HUES48 (cell line): ENCODE data around the gene TMEM150A.
"Not testable (repeated sequence)": the region's sequence is repeated elsewhere in the genome, so short reads cannot be mapped to it uniquely, and the experiment has no call there.

Source experiments
- H3K27ac ChIP-seq: one replicate; pipeline ENCODE4 v1.7.0; 2013; ENCODE audit warnings: low read depth, low read length, inconsistent platforms
- H3K27me3 ChIP-seq: 2 replicates; pipeline ENCODE4 v1.6.1; 2013; ENCODE audit warnings: mild to moderate bottlenecking, low read length; ENCODE audit not compliant: control insufficient read depth, insufficient read depth
- H3K36me3 ChIP-seq: 2 replicates; pipeline ENCODE4 v1.6.1; 2013; ENCODE audit warnings: low read length; ENCODE audit not compliant: control insufficient read depth, insufficient read depth
- H3K4me1 ChIP-seq: 2 replicates; pipeline ENCODE4 v1.6.1; 2013; ENCODE audit warnings: mild to moderate bottlenecking, low read length; ENCODE audit not compliant: control insufficient read depth, insufficient read depth
- H3K4me3 ChIP-seq: 2 replicates; pipeline ENCODE4 v1.5.1; 2013; ENCODE audit warnings: mild to moderate bottlenecking, low read depth, low read length
- H3K9ac ChIP-seq: 2 replicates; pipeline ENCODE4 v1.6.1; 2013; ENCODE audit warnings: mild to moderate bottlenecking, low read depth, low read length, moderate library complexity
- H3K9me3 ChIP-seq: 2 replicates; pipeline ENCODE4 v1.6.1; 2013; ENCODE audit warnings: low read length; ENCODE audit not compliant: control insufficient read depth, insufficient read depth

Gene TMEM150A

DNA sequence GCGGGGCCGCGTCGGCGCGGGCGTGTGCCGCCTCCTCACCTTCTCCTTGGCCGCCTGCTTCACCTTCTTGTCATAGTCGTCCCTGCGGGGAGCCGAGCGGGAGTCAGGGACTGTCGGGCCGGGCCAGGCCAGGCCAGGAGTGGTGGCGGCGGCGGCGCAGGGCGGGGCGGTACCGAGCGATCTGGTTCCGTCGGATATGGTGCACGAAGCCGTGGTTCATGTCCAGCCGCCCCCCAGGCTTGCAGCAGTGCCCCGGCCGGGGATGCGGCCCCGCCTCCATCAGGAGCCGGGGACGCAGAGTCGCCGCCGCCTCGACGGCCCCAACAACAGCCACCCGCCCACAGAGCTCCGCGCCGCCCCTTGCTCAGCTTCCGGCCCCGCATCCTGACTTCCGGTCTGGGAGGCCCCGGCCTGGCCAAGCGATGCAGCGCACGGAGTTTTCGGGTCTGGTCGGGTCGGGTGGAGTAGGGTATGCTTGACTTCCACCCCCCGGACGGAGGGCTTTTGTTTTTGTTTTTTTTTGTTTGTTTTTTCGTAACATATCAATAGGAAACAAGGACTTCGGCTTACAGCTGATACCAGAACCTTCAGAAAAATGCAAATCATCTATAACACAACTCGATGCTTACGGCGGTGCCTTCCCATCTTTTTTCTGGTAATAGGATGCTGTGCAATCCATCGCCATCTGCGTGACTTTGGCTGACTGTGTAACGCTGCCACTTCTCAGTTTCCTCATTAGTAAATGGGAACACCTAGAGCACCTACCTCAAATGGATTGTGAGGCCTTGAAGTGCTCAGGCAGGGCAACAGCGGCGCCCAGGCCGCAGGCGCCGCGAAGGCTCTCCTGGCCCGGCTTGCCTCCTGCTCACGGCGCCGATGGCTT, 9.4 kb upstream of the TMEM150A start, which contains the start of gene C2orf68:
Gene C2orf68, minus strand, starts transcription at position 362 of the 883 bp plus-strand sequence. Its CDS starts 82 bp downstream, at position 280.
- H3K27ac ChIP-seq: peak within 1 kb of the TSS; percentile 89
- no peaks in the 10 kb centered on the region for H3K27me3 ChIP-seq
- no peaks in the 10 kb centered on the region for H3K4me1 ChIP-seq
- peak within 1 kb of the TSS; percentile 58 for H3K9ac ChIP-seq
- no peaks in the 10 kb centered on the region for H3K9me3 ChIP-seq
- peak within 1 kb of the TSS; percentile 98 for H3K4me3 ChIP-seq
- peaks cover 30% of the 10 kb centered on the region for H3K36me3 ChIP-seq

GRCh38 chr2:85611217-85611704, 8.8 kb upstream of the TMEM150A start:
- peak overlapping the region; percentile 98 for H3K4me3 ChIP-seq
- H3K27ac ChIP-seq: peak overlapping the region; percentile 89
- peaks cover 31% of the 10 kb centered on the region for H3K36me3 ChIP-seq
- no peaks in the 10 kb centered on the region for H3K9me3 ChIP-seq
- H3K9ac ChIP-seq: peak overlapping the region; percentile 58
- no peaks in the 10 kb centered on the region for H3K27me3 ChIP-seq
- no peaks in the 10 kb centered on the region for H3K4me1 ChIP-seq

DNA sequence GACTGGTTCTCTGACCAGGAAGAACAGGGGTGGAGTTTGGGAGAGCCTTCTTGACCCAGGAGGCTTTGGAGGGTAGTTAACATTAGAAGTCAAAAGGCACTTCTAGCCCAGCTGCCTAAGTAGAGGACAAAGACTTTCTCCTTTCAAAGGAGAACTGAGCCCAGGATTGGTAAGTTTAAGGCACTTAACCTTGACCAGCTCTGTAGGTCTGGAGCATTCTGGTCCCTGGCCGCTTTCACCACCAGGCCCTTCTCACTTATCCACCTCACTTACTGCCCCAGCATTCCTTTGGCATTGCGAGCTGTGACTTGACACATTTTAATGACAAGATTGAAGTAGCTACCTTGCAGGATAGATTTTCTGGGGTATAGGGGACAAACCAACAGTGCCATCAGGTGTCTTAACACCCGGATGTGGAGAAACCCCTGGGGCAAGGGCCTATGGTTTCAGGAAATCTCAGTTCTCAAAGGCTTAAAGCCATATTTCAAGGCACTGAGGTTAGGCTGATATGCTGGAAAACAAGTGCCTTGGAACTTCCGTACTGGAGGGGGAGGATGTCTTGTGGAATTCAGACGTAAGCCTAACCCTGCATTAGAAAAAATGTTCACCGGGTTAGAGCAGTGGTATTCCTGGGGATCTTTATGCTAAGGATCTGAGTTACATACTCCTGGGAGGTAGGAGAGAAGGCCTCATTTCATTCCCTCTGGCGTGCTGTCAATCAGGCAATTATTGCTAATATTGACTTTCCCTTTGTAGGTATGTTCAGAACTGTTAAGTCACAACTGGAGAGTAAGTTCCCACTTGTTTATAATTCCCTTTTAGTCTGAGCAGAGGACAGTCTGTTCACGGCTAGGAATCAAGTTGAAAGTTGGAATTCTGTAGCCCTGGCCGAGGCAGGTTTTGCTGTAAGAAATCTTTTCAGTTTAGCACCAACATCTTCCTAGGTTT, 5.0 kb upstream of the TMEM150A start:
- H3K27me3 ChIP-seq: no peaks in the 10 kb centered on the region
- no peak overlapping the region for H3K4me3 ChIP-seq
- no peaks in the 10 kb centered on the region for H3K9me3 ChIP-seq
- H3K9ac ChIP-seq: no peak overlapping the region
- no peak overlapping the region for H3K27ac ChIP-seq
- peaks cover 3% of the 10 kb centered on the region; the same call in 1 of the 2 replicates for H3K4me1 ChIP-seq
- H3K36me3 ChIP-seq: peaks cover 31% of the 10 kb centered on the region

GRCh38 chr2:85606116-85606455, 3.6 kb upstream of the TMEM150A start:
- no peaks in the 10 kb centered on the region for H3K27me3 ChIP-seq
- H3K4me1 ChIP-seq: peaks cover 3% of the 10 kb centered on the region; the same call in 1 of the 2 replicates
- H3K36me3 ChIP-seq: peaks cover 31% of the 10 kb centered on the region
- H3K27ac ChIP-seq: no peak overlapping the region
- no peak overlapping the region for H3K4me3 ChIP-seq
- no peaks in the 10 kb centered on the region for H3K9me3 ChIP-seq
- no peak overlapping the region for H3K9ac ChIP-seq

DNA sequence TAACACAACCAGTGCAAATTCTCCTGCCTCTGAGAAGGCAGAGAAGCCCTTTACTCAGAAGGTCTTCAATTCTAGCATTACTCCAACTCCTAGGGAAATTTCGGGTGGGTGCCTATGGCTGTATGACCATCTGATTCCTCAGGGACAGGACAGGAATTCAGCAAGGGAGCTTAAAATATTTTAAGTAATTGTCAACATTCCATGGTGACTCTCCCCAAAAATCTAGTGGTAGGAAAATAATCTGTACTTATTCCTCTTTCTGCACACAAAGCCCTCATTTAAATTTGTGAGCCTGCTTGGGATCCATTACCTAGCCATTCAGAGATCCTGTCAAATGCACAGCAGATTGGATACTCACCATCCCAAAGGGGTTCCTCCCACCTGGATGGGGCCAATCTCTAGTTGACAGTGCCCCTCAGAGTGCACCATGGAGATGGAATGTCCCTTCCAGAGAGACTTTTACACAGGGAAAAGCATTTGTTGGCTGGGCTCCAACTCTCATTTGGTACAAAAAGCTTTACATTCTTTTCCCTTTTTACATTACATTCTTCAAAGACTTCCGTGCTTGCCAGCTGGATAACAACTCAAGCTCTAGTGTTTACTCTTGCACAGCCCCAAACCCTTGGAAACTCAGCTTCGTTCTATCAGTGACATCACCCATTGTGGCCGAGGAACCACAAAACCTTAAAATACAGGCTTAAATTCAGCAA, 3.1 kb upstream of the TMEM150A start:
- H3K4me1 ChIP-seq: peaks cover 3% of the 10 kb centered on the region; the same call in 1 of the 2 replicates
- H3K9me3 ChIP-seq: no peaks in the 10 kb centered on the region
- H3K27ac ChIP-seq: no peak overlapping the region
- H3K9ac ChIP-seq: no peak overlapping the region
- no peaks in the 10 kb centered on the region for H3K27me3 ChIP-seq
- H3K4me3 ChIP-seq: no peak overlapping the region
- peaks cover 33% of the 10 kb centered on the region for H3K36me3 ChIP-seq

DNA sequence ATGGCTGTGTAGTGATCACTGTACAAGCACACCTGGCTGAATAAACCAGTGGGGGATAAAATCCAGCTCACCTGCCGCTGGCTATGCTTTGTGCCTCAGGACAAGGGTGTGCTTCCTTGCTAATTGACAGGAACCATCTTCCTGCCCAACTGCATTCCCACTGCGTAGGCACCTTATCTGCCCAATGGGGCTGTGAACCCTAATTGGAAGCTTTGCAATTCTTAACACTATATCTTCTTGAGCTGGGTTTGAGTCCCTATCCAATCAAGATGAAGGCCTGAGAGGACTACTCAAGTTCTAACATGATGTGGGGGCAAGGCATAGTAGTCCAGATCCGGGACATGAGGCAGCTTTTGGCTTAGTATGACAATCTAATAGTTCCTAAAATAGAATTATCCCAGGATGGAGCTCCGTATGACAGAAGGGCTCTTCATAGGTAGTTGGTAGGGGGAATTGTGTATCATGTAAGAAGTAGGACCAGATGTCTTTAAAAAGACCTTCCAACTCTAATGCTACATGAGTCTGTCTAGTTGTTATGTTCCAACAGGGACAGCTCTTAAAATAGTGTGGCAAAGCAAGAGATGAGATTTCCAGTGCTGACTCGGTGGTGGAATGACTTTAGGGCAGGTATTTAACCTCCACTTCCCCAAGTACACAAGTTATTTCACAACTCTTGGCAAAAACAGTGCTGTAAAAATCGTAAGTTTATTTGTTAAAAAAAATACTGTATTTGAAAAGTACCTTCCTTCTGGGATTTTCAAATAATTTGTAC, 2.3 kb upstream of the TMEM150A start:
- Histone ChIP-seq H3K9ac (no peak overlapping the region), H3K9me3 (no peaks in the 10 kb centered on the region), H3K4me3 (no peak overlapping the region), H3K27ac (no peak overlapping the region), H3K27me3 (no peaks in the 10 kb centered on the region), H3K4me1 (peaks cover 3% of the 10 kb centered on the region; the same call in 1 of the 2 replicates), H3K36me3 (peaks cover 32% of the 10 kb centered on the region)

GRCh38 chr2:85604133-85604444, 1.6 kb upstream of the TMEM150A start:
- H3K27me3 ChIP-seq, H3K9ac ChIP-seq, H3K27ac ChIP-seq, H3K4me1 ChIP-seq, H3K9me3 ChIP-seq, H3K4me3 ChIP-seq: not testable (repeated sequence)
- H3K36me3 ChIP-seq: peaks cover 27% of the 10 kb centered on the region

GRCh38 chr2:85601771-85602475, 575 bp downstream of the TMEM150A start:
- Histone ChIP-seq H3K27ac (peak overlapping the region; percentile 66), H3K9me3 (no peaks in the 10 kb centered on the region), H3K36me3 (peaks cover 24% of the 10 kb centered on the region), H3K4me1 (peaks cover 3% of the 10 kb centered on the region; the same call in 1 of the 2 replicates), H3K9ac (no peak overlapping the region; the same call in 1 of the 2 replicates), H3K4me3 (peak overlapping the region; percentile 76), H3K27me3 (no peaks in the 10 kb centered on the region)

GRCh38 chr2:85600951-85601770, 1.3 kb downstream of the TMEM150A start:
- Histone ChIP-seq H3K27me3 (no peaks in the 10 kb centered on the region), H3K36me3 (peaks cover 27% of the 10 kb centered on the region), H3K9me3 (no peaks in the 10 kb centered on the region), H3K4me1 (peaks cover 6% of the 10 kb centered on the region), H3K27ac (no peak overlapping the region), H3K4me3 (peak overlapping the region; percentile 76; the same call in 1 of the 2 replicates), H3K9ac (no peak overlapping the region)
